ENCODE data around the gene OR2Y1.
"Not testable (repeated sequence)": the region's sequence is repeated elsewhere in the genome, so short reads cannot be mapped to it uniquely, and the experiment has no call there.

OR2Y1 gene

GRCh38 chr5:180739958-180740357, at the start of gene OR2Y1:
Gene OR2Y1 (minus strand): TSS chr5:180740058. CDS start chr5:180740058, 0 bp downstream.
- no peak for DNase-seq

GRCh38 chr5:180788651-180789410, 49.0 kb upstream of the OR2Y1 start:
- DNase-seq = not testable (repeated sequence)

- no peak for DNase-seq
Observed at GRCh38 chr5:180787711-180788431, 48.0 kb upstream of the OR2Y1 start.

GRCh38 chr5:180786531-180787398, 46.9 kb upstream of the OR2Y1 start:
- DNase-seq = no peak

GRCh38 chr5:180785794-180786221, 46.0 kb upstream of the OR2Y1 start:
- no peak for DNase-seq

GRCh38 chr5:180785121-180785781, 45.4 kb upstream of the OR2Y1 start:
- no peak for DNase-seq

GRCh38 chr5:180784497-180785097, 44.7 kb upstream of the OR2Y1 start:
- peak; percentile 52 for DNase-seq

- no peak for DNase-seq
Observed at GRCh38 chr5:180783340-180784052, 43.6 kb upstream of the OR2Y1 start.

GRCh38 chr5:180782748-180783147, 42.9 kb upstream of the OR2Y1 start:
- DNase-seq = no peak

GRCh38 chr5:180781900-180782326, 42.1 kb upstream of the OR2Y1 start:
- DNase-seq = not testable (repeated sequence)

- DNase-seq = no peak
Observed at GRCh38 chr5:180779985-180780610, 40.2 kb upstream of the OR2Y1 start.

- no peak for DNase-seq
Observed at GRCh38 chr5:180777475-180777874, 37.6 kb upstream of the OR2Y1 start.

- DNase-seq = no peak
Observed at GRCh38 chr5:180776376-180776775, 36.5 kb upstream of the OR2Y1 start.

GRCh38 chr5:180775624-180776023, 35.8 kb upstream of the OR2Y1 start:
- no peak for DNase-seq

GRCh38 chr5:180771839-180772238, 32.0 kb upstream of the OR2Y1 start:
- DNase-seq = no peak

GRCh38 chr5:180769821-180770220, 30.0 kb upstream of the OR2Y1 start:
- no peak for DNase-seq

GRCh38 chr5:180755601-180756000, 15.7 kb upstream of the OR2Y1 start:
- no peak for DNase-seq

- DNase-seq = no peak
Observed at GRCh38 chr5:180744253-180744652, 4.4 kb upstream of the OR2Y1 start.

GRCh38 chr5:180742727-180743126, 2.9 kb upstream of the OR2Y1 start:
- no peak for DNase-seq

GRCh38 chr5:180740953-180741352, 1.1 kb upstream of the OR2Y1 start:
- not testable (repeated sequence) for DNase-seq

GRCh38 chr5:180739271-180739670, 587 bp downstream of the OR2Y1 start:
- no peak for DNase-seq
